ENCODE results near the gene RPS4Y1.
"Not testable (repeated sequence)": the region's sequence is repeated elsewhere in the genome, so short reads cannot be mapped to it uniquely, and the experiment has no call there.

The RPS4Y1 gene

GRCh38 chrY:2841471-2841893 lies at the start of gene RPS4Y1:
Gene RPS4Y1, plus strand, starts transcription at chrY:2841602. Its CDS starts 23 bp downstream, at chrY:2841625.
- no peak for DNase-seq (ENCODE audit: low spot score)

GRCh38 chrY:2796977-2797523 lies 44.4 kb upstream of the RPS4Y1 start:
- no peak for DNase-seq (ENCODE audit: low spot score)

- no peak for DNase-seq (ENCODE audit: low spot score)
These were observed 43.4 kb upstream of the RPS4Y1 start for GRCh38 chrY:2797991-2798390.

GRCh38 chrY:2800246-2800645 lies 41.2 kb upstream of the RPS4Y1 start:
- no peak for DNase-seq (ENCODE audit: low spot score)

GRCh38 chrY:2817146-2817896 lies 24.1 kb upstream of the RPS4Y1 start:
- DNase-seq (ENCODE audit: low spot score) = not testable (repeated sequence)

- no peak for DNase-seq (ENCODE audit: low spot score)
These were observed 16.9 kb upstream of the RPS4Y1 start for GRCh38 chrY:2824471-2824870.

GRCh38 chrY:2828497-2828896 lies 12.9 kb upstream of the RPS4Y1 start:
- DNase-seq (ENCODE audit: low spot score) = no peak

GRCh38 chrY:2835230-2835629 lies 6.2 kb upstream of the RPS4Y1 start:
- DNase-seq (ENCODE audit: low spot score) = no peak

GRCh38 chrY:2837078-2837477 lies 4.3 kb upstream of the RPS4Y1 start:
- no peak for DNase-seq (ENCODE audit: low spot score)

- no peak for DNase-seq (ENCODE audit: low spot score)
These were observed 3.5 kb upstream of the RPS4Y1 start for GRCh38 chrY:2837932-2838331.

GRCh38 chrY:2846791-2847190 lies 5.4 kb downstream of the RPS4Y1 start:
- no peak for DNase-seq (ENCODE audit: low spot score)

- DNase-seq (ENCODE audit: low spot score) = no peak
These were observed 7.0 kb downstream of the RPS4Y1 start for GRCh38 chrY:2848384-2848783.

GRCh38 chrY:2849368-2849767 lies 8.0 kb downstream of the RPS4Y1 start:
- no peak for DNase-seq (ENCODE audit: low spot score)

- no peak for DNase-seq (ENCODE audit: low spot score)
These were observed 12.9 kb downstream of the RPS4Y1 start for GRCh38 chrY:2854145-2854774.

GRCh38 chrY:2857068-2857467 lies 15.7 kb downstream of the RPS4Y1 start:
- no peak for DNase-seq (ENCODE audit: low spot score)

GRCh38 chrY:2857686-2858085 lies 16.3 kb downstream of the RPS4Y1 start:
- no peak for DNase-seq (ENCODE audit: low spot score)

GRCh38 chrY:2859782-2860181 lies 18.4 kb downstream of the RPS4Y1 start:
- DNase-seq (ENCODE audit: low spot score) = no peak

- no peak for DNase-seq (ENCODE audit: low spot score)
These were observed 19.1 kb downstream of the RPS4Y1 start for GRCh38 chrY:2860511-2860910.

GRCh38 chrY:2866581-2866980 lies 25.2 kb downstream of the RPS4Y1 start:
- DNase-seq (ENCODE audit: low spot score) = no peak

- no peak for DNase-seq (ENCODE audit: low spot score)
These were observed 26.1 kb downstream of the RPS4Y1 start for GRCh38 chrY:2867469-2867868.

- no peak for DNase-seq (ENCODE audit: low spot score)
These were observed 26.7 kb downstream of the RPS4Y1 start for GRCh38 chrY:2868035-2868607.

- DNase-seq (ENCODE audit: low spot score) = not testable (repeated sequence)
These were observed 30.8 kb downstream of the RPS4Y1 start for GRCh38 chrY:2872234-2872633.

GRCh38 chrY:2874211-2874610 lies 32.8 kb downstream of the RPS4Y1 start:
- no peak for DNase-seq (ENCODE audit: low spot score)
